Measurements from ENCODE around the gene MRNIP. TPM values are rescaled to one million over a fixed set of nuclear protein-coding genes. Genes with fewer than 3 reads are reported as not detected.

Gene MRNIP
- total and polyA plus RNA-seq, 2 of the 8 experiments (the other 6 are each of a cell fraction or from before 2014, with no cell fraction given): 29.6 TPM

- Histone ChIP-seq H3K56ac (replicated peaks; ENCODE audit: insufficient read length, low read depth, low read length) (no peak overlapping the region), H4K91ac (replicated peaks; ENCODE audit: insufficient read length, low read length) (no peak overlapping the region), H4K8ac (ENCODE audit: extremely low read depth, insufficient read depth, low read length) (no peak overlapping the region), H4K20me1 (replicated peaks in 1 of 2; ENCODE audit: control insufficient read depth in 1 of 2, insufficient read depth in 2 of 2, low read length in 2 of 2) (peaks cover 8 to 25% of the 10 kb centered on the region in 2 experiments), H2BK15ac (ENCODE audit: low read length) (no peak overlapping the region), H3K9me3 (ENCODE audit: insufficient read depth in 2 of 2, low read depth in 1 of 2, low read length in 1 of 2) (no peaks in the 10 kb centered on the region), H3K14ac (ENCODE audit: insufficient read length) (no peak overlapping the region), H2BK5ac (ENCODE audit: low read depth, low read length) (no peak overlapping the region; the same call in 1 of the 2 replicates), H3K4me1 (replicated peaks in 1 of 4; ENCODE audit: control insufficient read depth in 3 of 4, insufficient read depth in 4 of 4, low read length in 3 of 4) (peaks cover 6 to 21% (median 19%) of the 10 kb centered on the region in 4 experiments), H2BK120ac (replicated peaks; ENCODE audit: low read depth, low read length) (no peak overlapping the region), H2AK5ac (ENCODE audit: low read depth, low read length) (no peak overlapping the region), H3K36me3 (ENCODE audit: control insufficient read depth in 2 of 4, insufficient read depth in 4 of 4, low read length in 3 of 4) (peaks cover 10 to 54% (median 39%) of the 10 kb centered on the region in 4 experiments), H3K4me3 (ENCODE audit: extremely low read depth in 1 of 4, insufficient read depth in 2 of 4, low read depth in 3 of 4, low read length in 4 of 4) (no peak overlapping the region), H3K4ac (replicated peaks; ENCODE audit: insufficient read length, low read depth, low read length) (no peak overlapping the region), H3K79me1 (ENCODE audit: low read depth, low read length) (peaks cover 8% of the 10 kb centered on the region), H3K27me3 (replicated peaks in 1 of 4; ENCODE audit: control insufficient read depth in 3 of 4, extremely low read depth in 1 of 4, insufficient read depth in 3 of 4, low read length in 3 of 4) (no peaks in the 10 kb centered on the region), H3K23ac (ENCODE audit: insufficient read length) (no peak overlapping the region), H2BK12ac (ENCODE audit: low read depth, low read length) (no peak overlapping the region), H4K5ac (ENCODE audit: insufficient read length, low read depth, low read length) (no peak overlapping the region), H2AFZ (ENCODE audit: low read length) (no peak overlapping the region), H3K79me2 (ENCODE audit: control insufficient read depth in 1 of 2, insufficient read depth in 2 of 2, low read length in 2 of 2) (peaks cover 4 to 28% of the 10 kb centered on the region in 2 experiments; a peak in 2 of 4 replicates), H2BK20ac (ENCODE audit: low read length) (no peak overlapping the region), H3K27ac (ENCODE audit: low read depth, low read length) (no peak overlapping the region), H3K4me2 (ENCODE audit: insufficient read depth in 1 of 2, low read depth in 2 of 2, low read length in 2 of 2) (no peak overlapping the region), H3K23me2 (ENCODE audit: low read depth, low read length) (peaks cover 2% of the 10 kb centered on the region; the same call in 1 of the 2 replicates), H3K9ac (replicated peaks in 1 of 4; ENCODE audit: extremely low read depth in 1 of 4, low read depth in 3 of 4, low read length in 3 of 4) (no peak overlapping the region), H3K18ac (ENCODE audit: extremely low read depth, low read length) (no peak overlapping the region)
- DNase-seq (ENCODE audit: low read depth in 1 of 2, low spot score in 2 of 2) (no peak), FAIRE-seq (no peak)
- WGBS, 2 experiments (ENCODE audit: extremely low coverage in 1 of 2, insufficient coverage in 1 of 2, insufficient read length in 1 of 2, insufficient replicate concordance in 2 of 2, low coverage in 1 of 2, low lambda C conversion rate in 2 of 2, missing lambda C conversion rate in 1 of 2): 89% methylated on average over 3 of the region's 3 CpGs; no CpG with 5 or more reads in 1 of the 2 experiments
- ChIA-PET POLR2A (ENCODE audit: partially characterized antibody) (interaction anchor here (0.9 to 3.1 kb wide), 4 partner anchors 9 to 23 kb away, joined by 3 to 9 read pairs (median 4); no protein-coding TSS in a partner anchor), CTCF (ENCODE audit: partially characterized antibody) (interaction anchor here (0.8 to 1.4 kb wide), 3 partner anchors 23 to 45 kb away, joined by 3 to 5 read pairs (median 3); no protein-coding TSS in a partner anchor)
- TF ChIP-seq CHD2 (IDR thresholded peaks at IDR 0.05; ENCODE audit: low read length) (no peak), USF2 (IDR thresholded peaks at IDR 0.05; ENCODE audit: low read length) (no peak), HDAC6 (IDR thresholded peaks at IDR 0.05; ENCODE audit: low read depth, low read length) (no peak), ATF3 (IDR thresholded peaks at IDR 0.05; ENCODE audit: insufficient read depth, low read depth, low read length) (no peak), BRCA1 (IDR thresholded peaks at IDR 0.05; ENCODE audit: low read depth, low read length) (no peak), EZH2 (IDR thresholded peaks at IDR 0.05; ENCODE audit: low read depth, low read length, severe bottlenecking) (no peak), JUN (IDR thresholded peaks at IDR 0.05; ENCODE audit: low read depth, low read length) (no peak), BCL11A (IDR thresholded peaks at IDR 0.05; ENCODE audit: low read depth in 2 of 2, low read length in 2 of 2) (no peak), CREB1 (IDR thresholded peaks at IDR 0.05) (no peak), FOSL1 (IDR thresholded peaks at IDR 0.05; ENCODE audit: insufficient read depth, low read depth, low read length) (no peak), RNF2 (IDR thresholded peaks at IDR 0.05; ENCODE audit: borderline replicate concordance, low read depth, low read length, missing control alignments, poor library complexity, severe bottlenecking) (no peak), RFX5 (IDR thresholded peaks at IDR 0.05; ENCODE audit: borderline replicate concordance, low read depth, low read length) (no peak)
Observed at GRCh38 chr5:179824745-179825112, 33.9 kb downstream of the MRNIP start.

Data from H1 (cell line).